Loucy (cell line): Measurements from ENCODE around the gene UBE2G1.

ENCODE experiments used
- H2AFZ ChIP-seq: fragments of 200-600 bp; sonication (generic); 2 replicates; pipeline ENCODE4 v1.6.0; 2016; ENCODE audit warnings: antibody characterized with exemption, mild to moderate bottlenecking, low read length, moderate library complexity
- H3F3A ChIP-seq: fragments of 200-600 bp; 2 replicates; pipeline ENCODE4 v1.6.0; 2016; ENCODE audit warnings: antibody characterized with exemption, low read depth, mild to moderate bottlenecking
- H3K27me3 ChIP-seq: fragments of 200-600 bp; sonication (generic); 2 replicates; pipeline ENCODE4 v1.6.1; 2014; ENCODE audit warnings: low read length, mild to moderate bottlenecking; ENCODE audit not compliant: insufficient read depth, poor library complexity, severe bottlenecking
- H3K36me3 ChIP-seq: fragments of 200-600 bp; sonication (generic); 2 replicates; pipeline ENCODE4 v1.6.1; 2016; ENCODE audit warnings: low read length; ENCODE audit not compliant: insufficient read depth
- H3K4me1 ChIP-seq: fragments of 200-600 bp; sonication (generic); 2 replicates; pipeline ENCODE4 v1.5.1; 2014; ENCODE audit warnings: low read length, mild to moderate bottlenecking; ENCODE audit not compliant: insufficient read depth, poor library complexity, severe bottlenecking
- H3K4me2 ChIP-seq: fragments of 200-600 bp; sonication (generic); 2 replicates; pipeline ENCODE4 v1.6.0; 2014; ENCODE audit warnings: antibody characterized with exemption, low read length, low read depth, mild to moderate bottlenecking; ENCODE audit not compliant: poor library complexity, severe bottlenecking
- H3K4me3 ChIP-seq: fragments of 200-600 bp; sonication (generic); 2 replicates; pipeline ENCODE4 v1.5.1; 2014; ENCODE audit warnings: low read length, mild to moderate bottlenecking, mixed read lengths; ENCODE audit not compliant: poor library complexity, severe bottlenecking
- H3K79me2 ChIP-seq: fragments of 200-600 bp; sonication (generic); 2 replicates; pipeline ENCODE4 v1.6.1; 2014; ENCODE audit warnings: low read length; ENCODE audit not compliant: insufficient read depth
- H3K9ac ChIP-seq: fragments of 200-600 bp; sonication (generic); 2 replicates; pipeline ENCODE4 v1.6.0; 2014; ENCODE audit warnings: mild to moderate bottlenecking, low read depth, low read length, moderate library complexity; ENCODE audit not compliant: poor library complexity, severe bottlenecking
- H3K9me2 ChIP-seq: fragments of 200-600 bp; sonication (generic); replicated peaks from 2 replicates; pipeline ENCODE4 v1.6.1; 2016; ENCODE audit warnings: low read depth, low read length, mixed read lengths
- H3K9me3 ChIP-seq: fragments of 200-600 bp; sonication (generic); 2 replicates; pipeline ENCODE4 v1.6.1; 2014; ENCODE audit warnings: mild to moderate bottlenecking, antibody characterized with exemption, low read length, low read depth; ENCODE audit not compliant: insufficient read depth
- H4K20me1 ChIP-seq: fragments of 200-600 bp; sonication (generic); 2 replicates; pipeline ENCODE4 v1.6.0; 2014; ENCODE audit warnings: antibody characterized with exemption, low read length, mild to moderate bottlenecking; ENCODE audit not compliant: insufficient read depth, poor library complexity, severe bottlenecking
- EZH2phosphoT487 ChIP-seq: fragments of 200-600 bp; IDR thresholded peaks from 2 replicates; pipeline ENCODE4 v1.6.1; 2018; ENCODE audit warnings: antibody characterized with exemption, mild to moderate bottlenecking, moderate library complexity, borderline replicate concordance
- TF ChIP-seq, protein P1 (sequence below): fragments of 200-600 bp; sonication (generic); conservative IDR thresholded peaks from 2 replicates; pipeline ENCODE4 v1.5.1; 2014; ENCODE audit warnings: mild to moderate bottlenecking, antibody characterized with exemption, low read length

UBE2G1 gene

DNA sequence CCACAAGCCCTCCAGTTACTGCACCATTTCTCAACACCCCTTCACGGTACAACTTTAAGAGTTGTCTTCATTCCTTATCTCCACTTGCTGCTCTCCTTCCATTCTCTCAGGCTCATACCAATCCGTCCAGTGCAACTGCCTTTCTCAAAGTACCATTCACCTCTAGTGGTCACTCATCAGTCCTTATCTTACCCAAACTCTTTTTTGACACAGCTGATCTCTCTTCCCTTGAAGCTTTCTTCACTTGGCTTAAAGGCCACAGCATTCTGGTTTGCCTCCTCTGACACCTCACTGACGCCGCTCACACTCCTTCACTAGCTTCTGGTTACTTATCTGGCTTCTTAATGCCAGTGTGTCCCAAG is 24.9 kb downstream of the UBE2G1 start:
- Histone ChIP-seq H2AFZ (no peak overlapping the region), H4K20me1 (peaks cover 93% of the 10 kb centered on the region), H3K4me1 (peaks cover 8% of the 10 kb centered on the region), H3K9me3 (no peaks in the 10 kb centered on the region), H3K4me3 (no peak overlapping the region), H3K79me2 (peaks cover 100% of the 10 kb centered on the region), H3K9me2 (no peaks in the 10 kb centered on the region), H3K36me3 (peaks cover 5% of the 10 kb centered on the region; the same call in 1 of the 2 replicates), H3F3A (no peaks in the 10 kb centered on the region), H3K4me2 (no peak overlapping the region), H3K27me3 (no peaks in the 10 kb centered on the region), H3K9ac (no peak overlapping the region)
- TF ChIP-seq, protein P1, sequence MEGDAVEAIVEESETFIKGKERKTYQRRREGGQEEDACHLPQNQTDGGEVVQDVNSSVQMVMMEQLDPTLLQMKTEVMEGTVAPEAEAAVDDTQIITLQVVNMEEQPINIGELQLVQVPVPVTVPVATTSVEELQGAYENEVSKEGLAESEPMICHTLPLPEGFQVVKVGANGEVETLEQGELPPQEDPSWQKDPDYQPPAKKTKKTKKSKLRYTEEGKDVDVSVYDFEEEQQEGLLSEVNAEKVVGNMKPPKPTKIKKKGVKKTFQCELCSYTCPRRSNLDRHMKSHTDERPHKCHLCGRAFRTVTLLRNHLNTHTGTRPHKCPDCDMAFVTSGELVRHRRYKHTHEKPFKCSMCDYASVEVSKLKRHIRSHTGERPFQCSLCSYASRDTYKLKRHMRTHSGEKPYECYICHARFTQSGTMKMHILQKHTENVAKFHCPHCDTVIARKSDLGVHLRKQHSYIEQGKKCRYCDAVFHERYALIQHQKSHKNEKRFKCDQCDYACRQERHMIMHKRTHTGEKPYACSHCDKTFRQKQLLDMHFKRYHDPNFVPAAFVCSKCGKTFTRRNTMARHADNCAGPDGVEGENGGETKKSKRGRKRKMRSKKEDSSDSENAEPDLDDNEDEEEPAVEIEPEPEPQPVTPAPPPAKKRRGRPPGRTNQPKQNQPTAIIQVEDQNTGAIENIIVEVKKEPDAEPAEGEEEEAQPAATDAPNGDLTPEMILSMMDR, result no peak
- TF ChIP-seq EZH2phosphoT487, result no peak

DNA sequence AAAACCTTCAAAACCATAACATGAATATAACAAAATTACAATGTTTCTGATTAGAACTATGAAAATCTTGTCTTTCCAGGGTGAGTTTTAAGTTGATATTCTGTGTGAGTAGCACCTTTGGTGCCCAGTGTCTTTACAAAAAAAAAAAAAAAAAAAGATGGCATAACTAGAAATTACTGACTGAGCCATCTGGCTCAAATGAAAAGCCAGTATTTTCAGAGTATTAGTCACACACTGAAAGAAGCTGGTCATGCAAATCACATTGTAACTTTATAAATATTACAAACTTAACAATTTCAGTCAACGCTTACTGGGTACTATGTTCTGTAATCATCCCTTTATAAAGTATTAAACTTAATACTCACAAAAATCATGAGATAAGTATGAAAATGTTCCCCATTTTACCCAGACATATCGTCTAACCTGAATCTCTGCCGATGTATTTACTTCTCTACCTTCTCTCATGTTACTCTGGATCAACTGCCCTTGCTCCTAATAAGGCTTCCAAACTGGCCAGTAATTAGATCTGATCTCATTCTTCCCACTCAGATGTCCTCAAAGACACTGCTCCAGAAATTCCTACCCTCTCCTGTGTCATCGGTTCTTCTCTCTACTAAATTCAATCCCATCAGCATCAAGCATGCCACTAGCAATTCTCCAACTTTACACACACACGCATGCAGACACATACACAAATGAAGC is 25.4 kb downstream of the UBE2G1 start:
- no peak overlapping the region for H3K4me3 ChIP-seq
- no peak overlapping the region for H3K9ac ChIP-seq
- peaks cover 97% of the 10 kb centered on the region for H4K20me1 ChIP-seq
- H3K9me2 ChIP-seq, result no peaks in the 10 kb centered on the region
- no peak overlapping the region for H2AFZ ChIP-seq
- H3F3A ChIP-seq, result no peaks in the 10 kb centered on the region
- peaks cover 8% of the 10 kb centered on the region for H3K4me1 ChIP-seq
- H3K79me2 ChIP-seq, result peaks cover 100% of the 10 kb centered on the region
- TF ChIP-seq, protein P1, result no peak
- TF ChIP-seq EZH2phosphoT487, result no peak
- H3K36me3 ChIP-seq, result peaks cover 5% of the 10 kb centered on the region; the same call in 1 of the 2 replicates
- H3K27me3 ChIP-seq, result no peaks in the 10 kb centered on the region
- H3K9me3 ChIP-seq, result no peaks in the 10 kb centered on the region
- no peak overlapping the region for H3K4me2 ChIP-seq

DNA sequence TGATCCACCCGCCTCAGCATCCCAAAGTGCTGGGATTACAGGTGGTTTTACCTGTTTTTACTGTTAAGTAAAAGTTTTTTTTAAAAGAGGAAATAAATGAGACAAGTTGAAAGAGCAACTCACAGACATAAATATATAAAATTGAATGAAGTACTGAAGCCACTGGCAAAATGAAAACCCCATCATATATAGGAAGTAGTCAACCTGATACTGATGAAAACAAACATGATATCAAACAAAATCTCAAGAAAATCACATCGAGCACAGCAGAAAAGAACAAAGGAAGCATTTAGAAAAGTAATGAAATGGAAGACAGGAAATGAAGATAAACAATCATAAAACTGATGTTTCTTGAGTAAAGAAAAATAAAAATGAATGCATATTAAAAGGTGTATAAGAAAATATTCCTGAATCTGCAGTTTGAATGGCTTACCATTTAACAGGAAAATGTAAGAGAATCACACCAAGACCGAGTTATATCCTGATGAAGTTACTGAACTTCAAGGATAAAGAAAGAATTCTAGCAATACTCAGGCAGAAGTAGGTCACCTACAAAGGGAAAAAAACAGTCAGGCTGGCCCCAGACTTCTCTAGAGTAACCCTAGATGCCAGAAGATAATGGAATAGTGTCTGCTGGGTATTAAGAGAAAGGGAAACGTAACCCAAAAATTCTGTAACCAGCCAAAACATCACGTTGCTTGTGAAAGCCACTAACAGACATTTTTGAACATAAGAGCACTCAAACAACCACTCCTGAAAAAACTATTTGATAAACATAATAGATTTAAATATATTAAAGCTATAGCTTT is 31.5 kb downstream of the UBE2G1 start:
- Histone ChIP-seq H3K9me2 (no peaks in the 10 kb centered on the region), H3K4me3 (no peak overlapping the region), H3K4me1 (peaks cover 11% of the 10 kb centered on the region), H3K36me3 (no peaks in the 10 kb centered on the region), H3K9me3 (no peaks in the 10 kb centered on the region), H3K27me3 (no peaks in the 10 kb centered on the region), H3K4me2 (no peak overlapping the region), H3K9ac (no peak overlapping the region), H3F3A (no peaks in the 10 kb centered on the region), H2AFZ (no peak overlapping the region), H3K79me2 (peaks cover 98% of the 10 kb centered on the region), H4K20me1 (peaks cover 93% of the 10 kb centered on the region)
- TF ChIP-seq EZH2phosphoT487, result no peak
- TF ChIP-seq, protein P1, result no peak
